Astrocyte of the spinal cord (primary cell): ENCODE results near the gene FKBP1A.

Source experiments
- DNase-seq: peaks from one replicate; pipeline ENCODE4 v3.0.0; 2011; ENCODE audit warnings: low read depth, low spot score
- H3K4me3 ChIP-seq: 2 replicates; pipeline ENCODE4 v1.5.1; 2011; ENCODE audit warnings: low read depth, mild to moderate bottlenecking, low read length, moderate library complexity
- in situ Hi-C: cut with HindIII; loops from 2 replicates; pipeline ENCODE4 v1.10.0; 2017; ENCODE audit warnings: low sequenced_read_pairs
- TF ChIP-seq, protein P1 (sequence below): IDR thresholded peaks from 2 replicates; pipeline ENCODE4 v1.5.1; 2012; ENCODE audit warnings: low read depth, mild to moderate bottlenecking, low read length, inconsistent platforms

FKBP1A gene

DNA sequence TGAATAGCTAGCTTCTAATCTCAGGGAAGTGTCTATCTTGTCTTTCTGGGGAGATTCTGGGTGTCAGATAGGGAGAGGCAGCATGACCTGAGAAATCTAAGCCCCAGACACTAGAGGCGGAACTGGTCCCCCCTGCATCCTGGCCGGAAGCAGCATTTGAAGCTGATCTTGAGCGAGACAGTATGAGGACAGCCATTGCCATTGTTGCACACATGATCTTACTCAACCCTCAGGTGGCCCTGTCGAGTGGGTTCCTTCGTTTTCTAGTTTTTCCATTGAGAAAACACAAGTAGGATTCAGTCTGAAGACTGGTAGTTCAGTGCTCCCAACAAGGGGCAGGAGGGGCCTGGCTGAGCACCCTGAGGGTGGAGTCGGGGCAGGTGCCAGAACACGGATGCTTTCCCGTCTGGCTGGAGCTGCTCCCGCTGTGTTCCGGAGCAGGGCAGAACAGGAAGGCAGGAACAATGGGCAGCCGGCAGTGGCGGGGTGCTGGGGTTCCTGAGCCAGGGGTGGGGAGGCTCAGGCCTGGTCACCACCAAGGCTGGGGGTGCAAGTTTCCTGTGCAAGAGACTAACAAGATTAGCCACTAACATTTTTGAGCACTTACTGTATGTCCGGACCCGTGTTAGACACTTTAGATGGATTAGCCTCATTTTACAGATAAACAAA lies 56.0 kb downstream of the FKBP1A start:
- in situ Hi-C loops, result no loop called here
- no peak overlapping the region for H3K4me3 ChIP-seq
- TF ChIP-seq, protein P1, sequence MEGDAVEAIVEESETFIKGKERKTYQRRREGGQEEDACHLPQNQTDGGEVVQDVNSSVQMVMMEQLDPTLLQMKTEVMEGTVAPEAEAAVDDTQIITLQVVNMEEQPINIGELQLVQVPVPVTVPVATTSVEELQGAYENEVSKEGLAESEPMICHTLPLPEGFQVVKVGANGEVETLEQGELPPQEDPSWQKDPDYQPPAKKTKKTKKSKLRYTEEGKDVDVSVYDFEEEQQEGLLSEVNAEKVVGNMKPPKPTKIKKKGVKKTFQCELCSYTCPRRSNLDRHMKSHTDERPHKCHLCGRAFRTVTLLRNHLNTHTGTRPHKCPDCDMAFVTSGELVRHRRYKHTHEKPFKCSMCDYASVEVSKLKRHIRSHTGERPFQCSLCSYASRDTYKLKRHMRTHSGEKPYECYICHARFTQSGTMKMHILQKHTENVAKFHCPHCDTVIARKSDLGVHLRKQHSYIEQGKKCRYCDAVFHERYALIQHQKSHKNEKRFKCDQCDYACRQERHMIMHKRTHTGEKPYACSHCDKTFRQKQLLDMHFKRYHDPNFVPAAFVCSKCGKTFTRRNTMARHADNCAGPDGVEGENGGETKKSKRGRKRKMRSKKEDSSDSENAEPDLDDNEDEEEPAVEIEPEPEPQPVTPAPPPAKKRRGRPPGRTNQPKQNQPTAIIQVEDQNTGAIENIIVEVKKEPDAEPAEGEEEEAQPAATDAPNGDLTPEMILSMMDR, result no peak
- peak; percentile 35 for DNase-seq

DNA sequence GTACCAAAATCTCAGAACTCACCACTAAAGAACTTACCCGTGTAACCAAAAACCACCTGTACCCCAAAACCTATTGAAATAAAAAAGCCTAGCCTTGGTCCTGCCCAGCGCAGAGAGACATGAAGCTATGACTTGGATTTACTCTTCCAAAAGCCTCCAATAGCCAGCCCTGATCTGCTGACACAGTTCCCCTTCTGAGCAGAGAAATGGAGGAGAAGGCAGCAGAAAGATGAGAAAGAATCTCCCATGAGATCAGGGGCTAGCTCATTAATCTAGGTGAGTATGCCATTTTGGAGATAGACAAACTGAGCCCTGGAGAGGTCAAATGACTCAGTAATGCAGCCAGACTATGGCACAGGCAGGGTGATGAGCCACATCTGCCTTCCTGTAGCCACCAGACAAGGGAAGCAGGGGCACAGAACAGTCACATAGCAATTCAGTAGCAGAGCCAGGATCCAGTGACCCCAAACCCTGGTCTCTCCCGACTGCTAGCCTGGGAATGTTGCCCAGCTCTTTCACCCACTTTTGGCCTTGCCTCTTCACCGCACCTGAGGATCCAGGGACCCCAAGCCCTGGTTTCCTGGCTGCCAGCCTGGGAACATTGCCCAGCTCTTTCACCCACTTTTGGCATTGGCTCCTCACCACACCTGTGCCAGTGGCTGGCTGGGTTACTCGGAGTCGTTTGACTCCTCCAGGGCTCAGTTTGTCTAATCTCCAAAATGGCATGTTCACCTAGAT lies 56.7 kb downstream of the FKBP1A start:
- H3K4me3 ChIP-seq, result no peak overlapping the region
- TF ChIP-seq, protein P1, result no peak
- no peak for DNase-seq
- in situ Hi-C loops, result no loop called here

DNA sequence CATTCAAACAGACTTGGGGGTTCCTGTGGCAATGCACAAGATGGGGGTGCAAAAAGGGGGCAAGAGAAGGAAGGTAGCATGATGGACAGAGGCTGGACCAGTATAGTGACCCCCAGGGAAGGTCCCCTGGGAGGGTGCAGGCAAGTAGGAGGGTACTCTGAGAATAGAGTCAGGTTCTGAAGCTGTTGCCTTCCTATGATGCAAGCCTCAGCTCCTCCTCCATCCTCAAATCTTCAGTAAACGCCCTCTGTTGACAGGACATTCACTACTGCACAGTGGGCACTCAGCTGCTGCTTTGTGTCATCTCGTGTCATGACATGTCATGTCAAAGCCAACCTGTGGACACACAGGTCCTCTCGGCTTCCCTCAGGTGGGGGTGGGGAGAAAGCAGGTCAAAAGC lies 58.1 kb downstream of the FKBP1A start:
- no peak overlapping the region for H3K4me3 ChIP-seq
- TF ChIP-seq, protein P1, result no peak
- DNase-seq, result no peak
- in situ Hi-C loops, result no loop called here

DNA sequence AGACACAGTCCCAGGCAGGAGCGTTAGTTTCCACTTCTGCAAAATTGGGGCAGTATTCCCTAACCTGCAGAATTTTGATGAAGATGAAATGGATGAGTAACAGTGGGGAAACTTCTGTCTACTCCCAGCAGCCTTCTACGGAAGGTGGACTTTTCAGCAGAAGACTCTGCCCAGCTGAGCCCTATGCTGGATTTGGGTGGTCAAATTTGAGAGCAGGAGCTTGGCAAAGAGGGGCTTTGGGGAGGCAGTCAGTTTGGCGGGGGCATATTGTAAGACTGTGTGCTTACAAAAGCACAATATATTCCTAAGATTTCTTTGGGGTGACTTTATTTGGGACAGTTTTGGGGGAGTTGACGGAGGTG lies 58.5 kb downstream of the FKBP1A start:
- TF ChIP-seq, protein P1, result no peak
- H3K4me3 ChIP-seq, result no peak overlapping the region
- in situ Hi-C loops, result no loop called here
- no peak for DNase-seq

DNA sequence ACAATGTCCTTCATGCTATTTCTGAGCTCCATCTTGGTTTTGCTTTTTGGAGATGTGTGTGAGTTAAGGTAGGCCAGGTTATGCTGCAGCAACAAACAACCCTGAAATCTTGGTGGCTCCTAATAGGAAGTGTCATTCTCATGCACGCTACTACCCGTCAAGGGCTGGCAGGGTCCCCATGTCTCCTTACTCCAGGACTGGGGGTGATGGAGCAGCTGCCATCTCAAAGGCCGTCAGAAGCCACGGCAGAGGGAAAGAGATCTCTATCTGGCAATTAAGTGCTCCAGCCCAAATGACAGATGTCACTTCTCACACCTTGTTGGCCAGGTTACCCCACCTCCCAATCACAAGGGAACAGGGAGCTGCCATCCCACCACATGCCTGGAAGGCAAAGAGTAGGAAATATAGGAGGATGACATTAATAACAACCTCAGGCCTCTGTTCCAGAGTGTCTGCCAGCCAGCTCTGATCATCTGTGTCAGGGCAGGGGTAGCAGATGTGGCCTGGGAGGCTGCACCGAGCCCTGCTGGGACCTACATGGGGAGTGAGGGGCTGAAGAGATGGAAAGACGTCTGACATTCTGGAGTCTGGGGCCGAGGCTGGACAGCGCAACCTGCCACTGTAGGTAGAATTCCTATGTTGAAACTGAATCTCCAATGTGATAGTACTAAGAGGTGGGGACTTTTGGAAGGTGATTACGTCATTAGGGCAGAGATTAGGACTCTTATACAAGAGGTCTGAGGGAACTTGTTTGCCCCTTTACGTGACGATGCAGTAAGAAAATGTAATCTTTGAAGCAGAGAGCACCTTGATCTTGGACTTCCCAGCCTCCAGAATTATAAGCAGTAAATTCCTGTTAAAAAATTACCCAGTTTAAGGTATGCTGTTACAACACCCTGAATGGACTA lies 59.1 kb downstream of the FKBP1A start:
- TF ChIP-seq, protein P1, result no peak
- DNase-seq, result no peak
- in situ Hi-C loops, result no loop called here
- H3K4me3 ChIP-seq, result no peak overlapping the region

DNA sequence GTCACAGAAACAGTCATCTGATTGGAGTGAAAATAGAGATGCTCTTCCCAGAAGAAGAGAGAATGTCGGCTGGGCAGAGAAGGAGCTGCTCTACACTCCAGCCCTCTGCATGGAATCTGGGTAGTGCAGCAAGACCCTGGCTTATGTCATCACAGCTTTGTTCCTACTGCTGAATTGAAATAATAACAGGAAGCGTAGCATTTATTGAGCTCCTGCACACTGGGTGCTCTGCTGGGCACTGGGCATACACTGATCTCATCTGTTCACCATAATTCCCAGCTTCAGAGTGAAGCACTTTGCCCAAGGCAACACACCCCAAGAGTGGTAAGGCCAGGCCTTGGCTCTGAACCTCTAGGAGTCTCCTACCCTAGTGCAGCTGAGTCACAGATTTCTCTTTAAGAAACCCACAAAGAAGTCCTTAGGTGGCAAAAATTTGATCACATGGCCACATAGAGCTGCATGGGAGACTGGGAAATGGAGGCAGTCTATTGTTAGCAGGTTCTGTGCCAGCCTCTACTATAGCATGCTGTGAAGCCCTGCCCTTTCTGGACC lies 60.0 kb downstream of the FKBP1A start:
- TF ChIP-seq, protein P1, result no peak
- H3K4me3 ChIP-seq, result no peak overlapping the region
- in situ Hi-C loops, result no loop called here
- DNase-seq, result no peak
